PFSK-1 (cell line): ENCODE results near the gene GSK3A.

ENCODE experiments used
- FOXP2 ChIP-seq: optimal IDR thresholded peaks from 2 replicates; pipeline ENCODE3; 2011; ENCODE audit warnings: borderline replicate concordance, control low read depth, inconsistent platforms; ENCODE audit not compliant: insufficient read depth; ENCODE audit errors: extremely low read length, extremely low read depth
- POLR2AphosphoS5 ChIP-seq: IDR thresholded peaks from 2 replicates; pipeline ENCODE4 v1.6.1; 2012; ENCODE audit warnings: low read depth, mild to moderate bottlenecking, control low read depth, low read length, moderate library complexity
- SIN3A ChIP-seq: IDR thresholded peaks from 2 replicates; pipeline ENCODE4 v1.6.1; 2012; ENCODE audit warnings: mild to moderate bottlenecking, low read length, moderate library complexity, borderline replicate concordance; ENCODE audit not compliant: insufficient read depth
- TAF1 ChIP-seq: IDR thresholded peaks from 2 replicates; pipeline ENCODE4 v1.6.1; 2012; ENCODE audit warnings: low read length, control low read depth, borderline replicate concordance; ENCODE audit not compliant: insufficient read depth
- TF ChIP-seq, protein P1 (sequence below), 2 experiments: IDR thresholded peaks; 2 replicates each; pipeline versions ENCODE4 v1.6.1 to v1.8.0; 2011 to 2012; ENCODE audit warnings: low read depth in 2 of 2, low read length in 2 of 2, control low read depth in 1 of 2, inconsistent platforms in 1 of 2, mild to moderate bottlenecking in 1 of 2, moderate library complexity in 1 of 2; ENCODE audit not compliant: insufficient read depth in 1 of 2

The GSK3A gene

DNA sequence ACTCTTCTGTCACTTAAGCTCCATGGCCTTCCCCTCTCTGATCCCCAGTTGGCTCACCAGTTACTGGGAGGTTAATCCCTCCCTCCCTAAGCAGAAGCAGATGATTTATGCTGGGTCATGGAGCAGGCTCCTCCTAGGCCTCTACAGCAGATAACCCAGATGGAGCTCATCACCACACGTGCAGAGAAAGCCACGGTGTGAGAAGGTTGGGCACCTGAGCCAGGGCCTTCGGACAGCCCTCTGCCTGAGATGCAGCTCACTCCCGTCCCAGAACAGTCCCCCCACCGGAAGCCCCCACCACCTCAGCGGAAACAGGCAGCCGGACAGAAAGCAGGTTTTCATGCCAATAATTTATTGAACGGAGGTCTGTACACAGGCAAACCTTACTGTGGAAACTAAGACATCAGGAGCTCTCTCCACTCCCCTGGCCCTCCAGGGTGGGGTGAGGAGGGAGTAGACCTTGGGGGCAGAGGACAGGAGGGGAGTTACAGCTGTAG lies 12.5 kb downstream of the GSK3A start:
- TF ChIP-seq SIN3A (no peak), FOXP2 (peak; percentile 20), POLR2AphosphoS5 (no peak; the same call in 1 of the 2 replicates), TAF1 (no peak)
- TF ChIP-seq, protein P1, sequence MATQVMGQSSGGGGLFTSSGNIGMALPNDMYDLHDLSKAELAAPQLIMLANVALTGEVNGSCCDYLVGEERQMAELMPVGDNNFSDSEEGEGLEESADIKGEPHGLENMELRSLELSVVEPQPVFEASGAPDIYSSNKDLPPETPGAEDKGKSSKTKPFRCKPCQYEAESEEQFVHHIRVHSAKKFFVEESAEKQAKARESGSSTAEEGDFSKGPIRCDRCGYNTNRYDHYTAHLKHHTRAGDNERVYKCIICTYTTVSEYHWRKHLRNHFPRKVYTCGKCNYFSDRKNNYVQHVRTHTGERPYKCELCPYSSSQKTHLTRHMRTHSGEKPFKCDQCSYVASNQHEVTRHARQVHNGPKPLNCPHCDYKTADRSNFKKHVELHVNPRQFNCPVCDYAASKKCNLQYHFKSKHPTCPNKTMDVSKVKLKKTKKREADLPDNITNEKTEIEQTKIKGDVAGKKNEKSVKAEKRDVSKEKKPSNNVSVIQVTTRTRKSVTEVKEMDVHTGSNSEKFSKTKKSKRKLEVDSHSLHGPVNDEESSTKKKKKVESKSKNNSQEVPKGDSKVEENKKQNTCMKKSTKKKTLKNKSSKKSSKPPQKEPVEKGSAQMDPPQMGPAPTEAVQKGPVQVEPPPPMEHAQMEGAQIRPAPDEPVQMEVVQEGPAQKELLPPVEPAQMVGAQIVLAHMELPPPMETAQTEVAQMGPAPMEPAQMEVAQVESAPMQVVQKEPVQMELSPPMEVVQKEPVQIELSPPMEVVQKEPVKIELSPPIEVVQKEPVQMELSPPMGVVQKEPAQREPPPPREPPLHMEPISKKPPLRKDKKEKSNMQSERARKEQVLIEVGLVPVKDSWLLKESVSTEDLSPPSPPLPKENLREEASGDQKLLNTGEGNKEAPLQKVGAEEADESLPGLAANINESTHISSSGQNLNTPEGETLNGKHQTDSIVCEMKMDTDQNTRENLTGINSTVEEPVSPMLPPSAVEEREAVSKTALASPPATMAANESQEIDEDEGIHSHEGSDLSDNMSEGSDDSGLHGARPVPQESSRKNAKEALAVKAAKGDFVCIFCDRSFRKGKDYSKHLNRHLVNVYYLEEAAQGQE (IDR thresholded peaks at IDR 0.05; ENCODE audit: insufficient read depth in 1 of 2, low read depth in 2 of 2, low read length in 2 of 2) = no peak

DNA sequence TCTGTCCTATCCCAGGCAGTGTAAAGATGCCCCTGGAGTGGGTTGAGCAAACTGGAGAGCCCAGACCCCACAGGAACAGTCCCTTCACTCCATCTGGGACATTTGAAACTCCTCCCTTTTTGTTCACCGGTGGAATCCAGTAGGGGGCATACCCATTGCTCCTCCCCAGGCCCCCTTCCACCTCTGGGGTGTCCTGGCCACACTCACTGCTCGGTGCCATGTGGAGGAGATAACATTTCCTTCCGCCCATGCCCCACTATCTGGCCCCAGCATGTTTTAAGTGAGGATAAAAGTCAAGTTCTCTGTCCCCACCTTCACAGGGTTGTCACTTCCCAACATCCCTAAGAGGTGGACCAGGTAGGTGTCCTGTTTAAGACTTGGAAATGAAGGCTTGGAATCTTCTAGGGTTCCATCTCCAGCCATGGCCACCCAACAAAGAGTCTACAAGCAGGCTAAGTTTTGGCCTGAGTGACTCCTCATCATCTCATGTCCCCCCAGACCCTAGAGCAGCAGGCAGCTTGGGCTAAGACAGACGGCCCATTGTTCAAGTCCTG lies 13.0 kb downstream of the GSK3A start:
- TF ChIP-seq, protein P1 (IDR thresholded peaks at IDR 0.05; ENCODE audit: insufficient read depth in 1 of 2, low read depth in 2 of 2, low read length in 2 of 2) = no peak
- TF ChIP-seq POLR2AphosphoS5 (no peak; the same call in none of the 2 replicates), TAF1 (no peak), FOXP2 (no peak), SIN3A (no peak)

DNA sequence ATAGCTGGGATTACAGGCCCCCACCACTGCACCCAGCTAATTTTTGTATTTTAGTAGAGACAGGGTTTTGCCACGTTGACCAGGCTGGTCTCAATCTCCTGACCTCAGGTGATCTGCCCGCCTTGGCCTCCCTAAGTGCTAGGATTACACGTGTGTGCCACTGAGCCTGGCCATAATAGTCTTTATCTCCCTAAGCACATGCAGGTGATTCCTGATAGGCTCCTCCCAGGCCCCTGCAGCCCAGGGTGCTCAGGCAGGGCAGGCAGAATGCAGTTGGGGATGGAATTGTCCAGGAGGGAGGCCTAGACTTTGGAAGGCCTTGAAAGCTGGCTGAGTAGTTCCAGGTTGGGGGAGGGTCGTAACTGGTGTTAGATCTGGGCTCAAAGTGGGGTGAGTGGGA lies 13.8 kb downstream of the GSK3A start:
- TF ChIP-seq TAF1 (no peak), FOXP2 (no peak), SIN3A (no peak), POLR2AphosphoS5 (no peak)
- TF ChIP-seq, protein P1 (IDR thresholded peaks at IDR 0.05; ENCODE audit: insufficient read depth in 1 of 2, low read depth in 2 of 2, low read length in 2 of 2) = no peak

DNA sequence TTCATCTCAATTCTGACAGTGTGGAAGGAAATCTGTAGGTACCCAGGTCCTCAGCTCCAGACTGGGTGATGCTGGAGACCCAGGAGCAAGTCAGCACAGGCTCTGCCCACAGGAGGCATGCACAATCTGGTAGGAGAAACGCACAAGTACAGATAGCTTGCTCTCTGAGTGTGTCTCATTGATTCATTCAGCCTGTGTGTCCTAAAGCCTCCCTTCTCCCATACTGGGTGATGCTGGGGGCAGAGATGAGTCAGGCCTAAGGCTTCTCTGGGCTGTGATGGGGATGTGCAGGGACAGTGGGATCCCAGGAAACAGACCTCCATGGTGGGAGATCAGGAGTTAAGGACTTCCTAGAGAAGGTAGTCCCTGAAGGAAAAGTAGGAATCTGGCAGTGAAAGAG lies 15.5 kb downstream of the GSK3A start:
- no peak for TF ChIP-seq TAF1
- no peak for TF ChIP-seq FOXP2

DNA sequence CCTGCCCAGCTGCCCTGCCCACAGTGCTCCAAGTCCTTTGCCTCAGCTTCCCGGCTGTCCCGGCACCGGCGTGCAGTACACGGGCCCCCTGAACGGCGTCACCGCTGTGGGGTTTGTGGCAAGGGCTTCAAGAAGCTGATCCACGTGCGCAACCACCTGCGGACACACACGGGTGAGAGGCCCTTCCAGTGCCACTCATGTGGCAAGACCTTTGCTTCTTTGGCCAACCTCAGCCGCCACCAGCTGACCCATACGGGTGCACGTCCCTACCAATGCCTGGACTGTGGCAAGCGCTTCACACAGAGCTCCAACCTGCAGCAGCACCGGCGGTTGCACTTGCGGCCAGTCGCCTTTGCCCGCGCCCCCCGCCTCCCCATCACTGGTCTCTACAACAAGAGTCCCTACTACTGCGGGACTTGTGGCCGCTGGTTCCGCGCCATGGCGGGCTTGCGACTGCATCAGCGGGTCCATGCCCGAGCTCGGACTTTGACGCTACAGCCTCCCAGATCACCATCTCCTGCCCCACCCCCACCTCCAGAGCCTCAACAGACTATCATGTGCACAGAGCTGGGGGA lies 16.6 kb downstream of the GSK3A start:
- TF ChIP-seq, protein P1 (IDR thresholded peaks at IDR 0.05; ENCODE audit: insufficient read depth in 1 of 2, low read depth in 2 of 2, low read length in 2 of 2) = no peak
- TF ChIP-seq FOXP2 (no peak), TAF1 (no peak), POLR2AphosphoS5 (no peak), SIN3A (no peak)
